Fibroblast of the conjunctiva (primary cell): ENCODE measurements around the gene IL20RB.
"Not testable (repeated sequence)": the region's sequence is repeated elsewhere in the genome, so short reads cannot be mapped to it uniquely, and the experiment has no call there.

ENCODE experiments used
- DNase-seq: peaks from one replicate; pipeline ENCODE4 v3.0.0-alpha.2; 2010; ENCODE audit warnings: low read depth

Gene IL20RB

DNA sequence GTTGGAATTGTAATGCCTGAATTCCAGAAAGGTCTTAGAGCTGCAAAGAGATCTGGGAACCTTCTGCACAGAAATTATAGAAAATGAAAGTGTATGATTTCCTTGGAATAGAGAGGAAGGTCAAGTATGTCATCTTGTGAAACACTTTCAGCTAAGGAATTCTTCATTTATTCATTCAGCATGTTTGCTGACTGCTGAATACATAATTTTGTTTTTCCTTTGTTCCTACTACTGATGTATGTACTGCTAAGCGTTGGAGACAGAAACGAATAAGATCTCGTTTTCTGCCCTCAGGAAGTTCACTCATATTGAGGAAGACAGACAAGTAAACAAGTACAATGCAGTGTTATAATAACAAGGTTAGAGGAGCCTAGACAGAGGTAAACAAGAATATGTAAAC is 14.3 kb upstream of the IL20RB start:
- DNase-seq = no peak

DNA sequence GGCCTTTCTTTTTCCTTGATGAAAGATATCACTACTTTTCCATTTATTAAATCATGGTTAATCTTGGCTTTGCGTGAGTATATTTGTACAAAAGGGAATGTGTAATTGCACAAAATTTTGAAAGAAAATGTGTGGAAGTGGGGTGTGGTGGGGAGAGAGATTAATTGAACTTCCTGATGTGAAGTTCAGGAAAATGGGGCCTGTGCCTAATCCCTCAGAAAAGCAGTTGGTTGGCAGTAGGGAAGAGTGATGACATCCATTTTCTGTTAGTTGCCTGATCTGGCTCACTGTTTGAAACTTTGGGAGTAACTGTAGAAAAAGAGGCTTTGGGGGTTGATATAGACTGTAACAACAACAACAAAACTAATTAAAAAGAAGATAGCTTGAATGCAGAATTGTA is 10.8 kb upstream of the IL20RB start:
- no peak for DNase-seq

DNA sequence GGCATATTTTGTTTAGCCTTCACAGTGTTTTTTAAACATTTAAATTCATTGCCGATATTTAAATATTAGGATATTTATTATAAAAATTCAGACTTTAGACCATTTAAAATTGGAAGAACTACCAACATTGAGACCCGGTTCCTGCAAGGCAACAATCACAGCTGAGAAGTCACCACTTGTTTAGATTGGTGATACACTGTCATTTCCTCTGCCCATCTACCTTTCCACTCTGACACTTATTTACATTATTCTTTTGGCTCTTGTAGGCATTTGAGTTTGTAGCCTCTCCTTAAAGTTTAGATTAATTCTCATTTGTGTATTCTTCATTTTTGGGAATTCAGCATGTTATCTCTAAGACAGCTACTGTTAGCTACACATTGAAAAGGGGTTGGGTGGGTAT is 10.3 kb upstream of the IL20RB start:
- DNase-seq = no peak

DNA sequence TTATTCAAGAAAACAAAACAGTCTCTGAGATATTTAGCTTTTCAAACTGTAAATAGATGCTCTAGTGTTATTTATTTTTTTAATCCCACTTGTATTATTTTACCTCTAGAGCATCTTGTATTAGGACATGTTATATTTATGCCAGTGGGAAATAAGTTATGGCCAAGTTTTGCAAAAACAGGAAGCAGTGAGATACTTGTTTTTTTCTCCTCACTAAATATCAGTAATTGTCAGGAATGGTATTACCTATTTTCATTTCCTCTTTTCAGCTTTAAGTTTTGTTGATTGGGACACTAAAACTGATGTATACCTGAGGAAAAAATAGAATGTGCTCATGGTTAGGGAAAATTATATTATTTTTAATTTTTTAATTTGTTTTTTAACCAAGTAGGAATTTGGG is 8.6 kb upstream of the IL20RB start:
- DNase-seq = no peak

DNA sequence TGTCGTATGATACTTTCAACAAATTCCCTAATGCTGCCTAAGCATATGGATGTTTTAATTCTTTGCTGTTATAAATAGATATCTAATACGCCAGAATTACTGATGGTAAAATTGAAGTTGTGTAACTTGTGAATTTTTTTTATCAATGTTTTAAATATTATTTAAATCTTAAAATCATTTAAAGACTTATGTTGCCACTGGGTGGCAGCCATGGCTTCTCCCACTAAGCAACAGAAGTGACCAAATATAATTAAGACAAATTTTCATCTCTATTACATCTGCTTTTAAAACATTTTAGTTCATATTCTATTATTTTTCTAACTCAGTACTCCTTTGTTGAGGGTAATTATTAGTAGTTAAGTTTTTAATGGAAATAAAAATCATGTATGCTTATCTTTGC is 8.1 kb upstream of the IL20RB start:
- no peak for DNase-seq

DNA sequence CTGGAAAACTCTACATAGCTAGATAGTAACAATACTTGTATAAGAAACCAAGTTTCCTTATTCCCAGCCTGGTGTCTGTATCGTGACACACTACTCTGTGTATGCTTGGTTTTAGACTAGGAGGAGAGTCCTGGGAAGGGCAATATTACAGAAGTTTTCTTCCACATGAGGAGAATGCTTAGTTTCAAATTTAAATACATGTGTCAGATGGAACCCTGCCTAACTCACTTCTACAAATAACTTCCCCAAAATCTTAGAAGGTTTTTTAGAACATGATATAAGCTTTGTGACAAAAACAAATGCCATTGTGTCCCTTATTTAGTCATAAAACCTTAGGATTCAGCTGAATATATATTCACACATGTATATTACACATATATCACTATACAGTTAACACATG is 7.2 kb upstream of the IL20RB start:
- no peak for DNase-seq

DNA sequence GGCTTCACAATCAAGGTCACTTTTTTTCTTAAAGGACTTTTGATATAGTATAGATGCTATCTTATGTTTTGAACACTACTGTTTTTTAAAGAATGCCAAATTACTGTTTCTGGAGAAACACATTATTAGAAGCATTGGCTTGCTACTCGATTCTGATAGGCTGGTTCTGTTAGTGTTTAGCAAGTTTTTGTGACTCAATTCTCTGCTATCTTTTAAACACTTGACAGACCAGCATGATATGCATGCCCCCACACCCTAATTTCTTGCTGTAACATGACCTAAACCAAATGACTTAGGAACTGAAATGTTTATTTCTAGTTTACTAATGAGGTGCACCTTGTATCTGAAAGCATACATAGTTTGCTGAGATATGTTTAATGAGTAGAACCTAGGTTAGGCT is 5.5 kb upstream of the IL20RB start:
- no peak for DNase-seq

DNA sequence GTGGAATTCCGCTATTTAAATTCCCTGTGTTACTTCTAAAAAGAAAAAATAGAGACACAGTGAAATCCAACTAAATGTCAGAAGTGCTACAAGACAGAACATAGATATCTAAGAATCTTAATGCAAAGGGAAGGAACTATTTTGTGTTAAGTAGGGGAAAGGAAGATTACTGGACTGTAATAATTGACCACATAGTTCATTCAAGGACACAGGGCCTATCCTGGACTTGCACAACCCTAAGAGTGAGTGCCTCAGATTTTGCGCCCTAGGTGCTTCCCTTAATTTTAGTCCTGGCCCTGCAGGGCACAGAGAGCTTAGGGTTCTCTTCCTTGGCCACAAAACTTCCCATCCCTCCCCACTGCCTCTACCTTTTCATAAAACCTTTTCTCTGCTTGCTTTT is 3.5 kb upstream of the IL20RB start:
- DNase-seq = no peak

DNA sequence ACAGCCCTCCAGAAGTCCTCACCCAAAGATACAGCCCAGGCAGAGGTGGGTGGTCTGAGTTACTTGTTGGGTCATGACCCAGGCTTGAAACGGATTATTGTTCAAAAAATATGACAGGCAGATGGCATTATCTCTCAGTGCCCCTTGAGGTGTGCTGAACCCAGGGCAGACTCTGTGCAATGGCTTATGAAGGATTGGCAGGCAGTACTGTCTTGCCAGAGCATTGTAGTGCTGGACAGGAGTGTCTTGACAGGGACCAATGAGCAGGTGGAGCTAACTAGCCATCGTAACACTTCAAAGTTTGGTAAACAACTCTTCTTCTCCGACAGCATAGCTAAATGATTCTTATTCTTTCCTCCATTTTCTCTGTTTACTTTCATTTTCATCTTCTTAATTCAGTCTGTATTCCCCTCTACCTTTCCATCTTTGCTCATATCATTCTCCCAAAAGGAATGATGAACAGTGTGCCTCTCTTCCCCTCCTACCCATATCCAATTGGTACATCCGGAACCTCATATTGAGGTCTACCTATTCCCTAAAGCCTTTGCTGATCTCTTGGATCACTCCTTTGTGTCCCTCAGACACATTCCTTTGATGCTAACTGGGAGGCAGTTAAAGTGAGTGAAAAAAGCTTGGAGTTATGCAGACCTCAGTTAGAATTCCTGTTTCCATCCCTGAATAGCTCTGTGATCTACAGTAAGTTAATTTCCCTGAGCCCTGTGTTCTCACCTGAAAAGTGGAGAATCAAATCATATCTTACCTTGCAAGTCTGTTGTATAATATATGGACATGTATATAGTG is 2.6 kb upstream of the IL20RB start:
- DNase-seq = no peak

DNA sequence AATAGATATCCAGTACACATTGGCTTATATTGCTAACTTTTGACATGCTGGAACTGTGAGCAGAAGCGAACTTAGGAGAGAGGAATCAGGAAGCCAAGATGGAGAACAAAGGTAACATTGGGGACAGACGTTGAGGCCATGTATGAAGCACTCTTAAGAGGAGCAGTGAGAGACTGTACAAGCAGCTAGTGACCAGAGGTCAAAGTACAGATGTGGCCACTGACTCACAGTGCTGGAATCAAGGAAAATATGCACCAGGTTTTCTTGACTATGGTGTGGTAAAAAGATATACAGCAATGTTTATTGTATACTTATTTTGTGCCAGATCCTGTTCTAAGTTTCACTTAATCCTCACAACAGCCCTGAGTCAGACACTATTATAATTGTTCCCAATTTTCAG is 2.0 kb upstream of the IL20RB start:
- peak; percentile 72 for DNase-seq

DNA sequence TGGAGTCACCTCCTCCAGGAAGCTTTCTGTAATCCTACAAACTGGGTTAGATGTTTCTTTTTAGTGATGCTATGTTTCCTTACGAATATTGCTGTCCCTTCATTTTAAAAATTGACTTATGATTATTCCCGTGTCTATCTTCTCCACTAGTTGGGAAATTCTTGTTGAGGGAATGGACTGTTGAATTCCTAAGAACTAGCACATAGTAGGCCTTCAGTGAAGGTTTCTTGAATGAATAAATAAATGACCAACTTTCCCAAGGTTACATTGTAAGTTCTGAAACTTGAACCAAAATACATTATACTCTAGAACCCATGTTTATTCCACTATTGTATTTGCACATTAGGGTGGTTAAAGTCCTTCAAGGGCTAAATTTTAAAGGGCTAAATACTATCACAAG is 812 bp upstream of the IL20RB start:
- DNase-seq = no peak

DNA sequence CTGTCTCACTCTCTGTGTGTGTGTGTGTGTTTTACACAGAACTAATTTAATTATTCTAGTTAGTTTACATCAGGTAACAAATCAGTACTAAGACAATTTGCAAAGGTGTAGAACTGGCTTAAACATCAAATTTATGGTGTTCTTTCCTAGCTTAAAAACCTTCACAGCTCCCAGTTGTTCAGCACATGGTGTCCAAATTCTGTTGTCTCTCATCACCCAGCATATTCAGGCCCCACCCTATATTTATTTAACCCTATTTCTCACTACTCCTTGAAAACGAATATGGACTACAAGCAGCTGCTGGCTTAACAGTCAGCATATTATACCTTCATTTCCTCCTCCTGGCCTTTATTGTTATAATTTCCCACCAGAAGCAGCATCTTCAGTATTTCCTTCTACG is 1.2 kb downstream of the IL20RB start:
- no peak for DNase-seq

DNA sequence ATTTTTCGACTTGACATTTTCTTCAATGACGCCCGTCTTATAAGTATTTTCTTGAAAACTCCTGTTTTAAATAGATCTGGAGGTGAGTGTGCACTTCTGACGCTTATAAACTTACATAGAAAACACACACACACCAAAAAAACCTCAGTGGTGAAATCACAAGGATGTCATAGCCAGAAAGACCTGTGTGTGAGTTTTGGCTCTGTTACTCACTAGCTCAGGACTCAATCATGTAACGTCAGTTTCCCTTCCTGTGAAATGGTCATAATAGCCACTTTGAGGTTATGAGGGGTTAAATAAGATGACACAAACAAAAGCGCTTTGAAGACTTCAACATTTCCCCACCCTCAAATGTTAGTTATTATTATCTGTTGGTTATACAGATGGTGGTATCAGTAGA is 1.8 kb downstream of the IL20RB start:
- DNase-seq = no peak

DNA sequence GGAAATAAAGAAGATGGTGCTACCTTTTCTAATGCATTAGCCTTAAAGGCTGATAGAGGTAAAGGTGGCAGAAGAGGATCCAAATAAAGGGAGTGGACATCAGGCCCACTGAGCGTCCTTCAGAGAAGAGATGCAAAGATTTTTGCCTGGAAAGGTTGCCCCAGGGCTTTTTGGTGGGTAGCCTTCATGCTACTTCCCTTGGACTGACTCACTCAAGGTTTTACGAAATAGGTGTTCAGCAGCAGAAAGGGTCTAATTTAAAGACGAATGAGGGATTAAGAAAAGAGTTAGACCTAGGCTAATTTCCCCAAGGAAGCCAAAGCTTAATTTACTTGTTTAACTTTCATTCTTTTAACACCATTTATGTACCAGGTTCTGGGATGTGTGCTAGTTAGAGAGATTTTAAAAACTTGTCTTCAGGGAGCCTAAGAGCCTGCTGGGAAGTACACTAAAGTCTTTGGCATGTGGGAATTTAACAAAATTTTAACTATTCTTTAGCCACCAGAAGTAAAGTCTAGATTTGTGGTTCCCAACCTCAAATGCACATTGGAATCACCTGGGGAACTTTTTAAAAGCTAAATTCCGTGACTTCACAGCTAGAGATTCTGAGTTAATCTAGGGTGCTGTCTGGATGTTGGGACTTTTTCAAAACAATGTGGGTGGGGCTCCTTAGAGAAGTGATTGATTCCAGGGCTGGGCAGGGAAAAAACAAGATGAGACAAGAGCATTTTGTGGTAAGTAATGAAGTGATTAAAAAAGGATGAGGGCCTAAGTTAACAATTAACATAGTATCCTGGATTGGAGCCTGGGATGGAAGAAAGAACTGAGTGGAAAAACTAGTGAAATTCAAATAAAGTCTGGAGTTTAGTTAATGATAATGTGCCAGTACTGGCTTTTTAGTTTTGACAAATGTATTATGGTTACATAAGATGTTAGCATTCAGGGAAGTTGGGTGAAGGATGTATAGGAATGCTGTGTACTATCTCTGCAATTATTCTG is 3.4 kb downstream of the IL20RB start:
- no peak for DNase-seq

DNA sequence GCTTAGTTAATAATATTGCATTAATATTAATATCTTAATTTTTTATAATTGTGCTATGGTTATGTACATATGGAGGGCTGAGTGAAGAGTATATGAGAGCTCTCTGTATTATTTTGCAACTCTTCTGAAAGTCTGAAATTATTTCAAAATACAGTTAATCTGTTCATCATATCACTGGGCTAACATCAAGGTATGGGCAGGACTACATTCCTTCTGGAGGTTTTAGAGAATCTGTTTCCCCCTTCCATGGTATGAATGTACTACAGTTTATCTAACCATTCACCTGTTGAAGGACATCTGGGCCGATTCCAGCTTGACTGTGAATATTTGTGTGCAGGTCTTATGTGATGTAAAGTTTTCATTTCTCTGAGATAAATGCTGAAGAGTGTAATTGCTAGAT is 5.1 kb downstream of the IL20RB start:
- no peak for DNase-seq

DNA sequence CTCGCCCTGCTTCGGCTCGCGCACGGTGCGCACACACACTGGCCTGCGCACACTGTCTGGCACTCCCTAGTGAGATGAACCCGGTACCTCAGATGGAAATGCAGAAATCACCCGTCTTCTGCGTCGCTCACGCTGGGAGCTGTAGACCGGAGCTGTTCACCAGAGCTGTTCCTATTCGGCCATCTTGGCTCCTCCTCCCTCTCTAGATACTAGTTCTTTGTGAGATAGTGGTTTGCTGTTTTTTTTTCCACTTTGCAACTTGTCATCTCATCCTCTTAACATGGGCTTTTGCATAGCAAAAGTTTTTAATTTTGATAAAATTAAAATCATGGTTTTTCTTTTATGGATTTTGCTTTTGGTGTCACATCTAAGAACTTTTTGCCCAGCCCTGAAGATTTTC is 11.8 kb downstream of the IL20RB start:
- not testable (repeated sequence) for DNase-seq

DNA sequence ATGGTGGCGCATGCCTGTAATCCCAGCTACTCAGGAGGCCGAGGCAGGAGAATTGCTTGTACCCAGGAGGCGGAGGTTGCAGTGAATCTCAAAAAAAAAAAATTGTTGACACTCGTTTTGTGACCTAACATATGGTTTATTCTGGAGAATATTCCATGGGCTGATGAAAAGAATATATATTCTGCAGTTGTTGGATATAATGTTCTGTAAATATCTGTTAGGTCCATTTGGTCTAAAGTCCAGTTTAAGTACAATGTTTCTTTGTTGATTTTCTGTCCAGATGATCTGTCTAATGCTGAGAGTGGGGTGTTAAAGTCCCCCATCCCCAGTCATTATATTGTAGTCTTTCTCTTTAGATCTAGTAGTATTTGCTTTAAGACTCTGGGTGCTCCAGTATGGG is 15.6 kb downstream of the IL20RB start:
- DNase-seq = no peak

DNA sequence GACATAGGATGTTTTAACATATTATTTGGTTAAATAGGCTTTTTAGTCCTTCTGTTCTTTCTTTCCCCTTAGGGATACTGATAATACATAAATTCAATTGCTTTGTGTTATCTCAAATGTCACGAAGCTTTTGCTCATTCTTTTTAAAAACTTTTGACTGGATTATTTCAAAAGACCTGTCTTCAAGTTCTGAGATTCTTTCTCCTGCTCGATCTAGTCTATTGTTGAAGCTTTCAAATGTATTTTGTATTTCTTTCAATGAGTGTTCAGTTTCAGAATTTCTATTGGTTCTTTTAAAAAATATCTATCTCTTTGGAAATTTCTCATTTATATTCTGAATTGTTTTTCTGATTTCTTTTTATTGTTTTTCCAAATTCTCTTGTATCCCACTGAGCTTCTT is 16.9 kb downstream of the IL20RB start:
- DNase-seq = no peak

DNA sequence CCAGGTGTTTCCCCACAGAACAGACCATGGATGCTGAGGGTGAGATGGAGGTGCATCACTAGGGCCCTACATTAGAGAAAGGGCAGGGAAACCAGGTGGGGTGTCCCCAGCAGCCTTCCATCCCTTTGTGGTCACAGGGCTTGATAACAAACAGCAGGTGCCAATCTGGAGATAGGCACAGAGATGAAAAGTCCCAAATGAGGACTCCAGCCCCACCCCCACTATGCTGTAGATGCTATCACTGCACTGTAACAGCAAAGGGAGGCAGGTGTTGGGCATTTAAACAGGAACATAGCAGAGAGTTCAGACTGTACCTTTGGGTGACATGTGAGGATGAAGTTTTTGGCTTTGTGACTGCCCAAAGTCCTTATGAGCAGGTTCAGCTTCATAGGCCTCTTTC is 21.4 kb downstream of the IL20RB start:
- DNase-seq = no peak

DNA sequence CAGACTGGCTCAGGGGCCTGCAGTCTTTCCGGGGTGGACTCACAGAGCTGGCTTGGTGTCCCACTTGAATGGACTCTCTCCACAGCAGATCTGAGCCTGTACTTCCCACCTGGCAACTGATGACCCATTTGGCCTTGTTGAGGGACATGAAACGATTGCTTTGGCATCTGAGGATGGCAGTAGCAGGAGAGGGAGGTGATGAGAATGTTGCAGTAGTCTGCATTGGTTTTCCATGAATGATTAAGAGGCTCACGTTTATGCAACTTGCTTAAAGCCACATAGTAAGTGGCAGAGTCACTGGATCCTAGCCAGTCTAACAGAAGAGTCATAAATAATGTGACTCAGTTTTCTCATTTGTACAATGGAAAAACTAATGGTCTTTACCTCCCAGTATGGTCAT is 21.9 kb downstream of the IL20RB start:
- DNase-seq = no peak

DNA sequence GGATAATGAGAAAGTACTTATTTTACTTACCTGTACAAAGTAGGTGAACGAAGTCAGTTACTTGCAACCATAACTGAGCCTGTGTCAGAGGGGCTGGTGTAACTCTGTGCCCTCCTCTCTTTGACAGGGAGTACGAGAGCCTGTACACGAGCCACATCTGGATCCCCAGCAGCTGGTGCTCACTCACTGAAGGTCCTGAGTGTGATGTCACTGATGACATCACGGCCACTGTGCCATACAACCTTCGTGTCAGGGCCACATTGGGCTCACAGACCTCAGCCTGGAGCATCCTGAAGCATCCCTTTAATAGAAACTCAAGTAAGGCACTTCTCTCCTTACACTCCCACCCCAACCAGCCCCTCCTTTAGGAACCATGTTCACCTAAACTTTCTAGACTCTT is 24.2 kb downstream of the IL20RB start:
- no peak for DNase-seq

DNA sequence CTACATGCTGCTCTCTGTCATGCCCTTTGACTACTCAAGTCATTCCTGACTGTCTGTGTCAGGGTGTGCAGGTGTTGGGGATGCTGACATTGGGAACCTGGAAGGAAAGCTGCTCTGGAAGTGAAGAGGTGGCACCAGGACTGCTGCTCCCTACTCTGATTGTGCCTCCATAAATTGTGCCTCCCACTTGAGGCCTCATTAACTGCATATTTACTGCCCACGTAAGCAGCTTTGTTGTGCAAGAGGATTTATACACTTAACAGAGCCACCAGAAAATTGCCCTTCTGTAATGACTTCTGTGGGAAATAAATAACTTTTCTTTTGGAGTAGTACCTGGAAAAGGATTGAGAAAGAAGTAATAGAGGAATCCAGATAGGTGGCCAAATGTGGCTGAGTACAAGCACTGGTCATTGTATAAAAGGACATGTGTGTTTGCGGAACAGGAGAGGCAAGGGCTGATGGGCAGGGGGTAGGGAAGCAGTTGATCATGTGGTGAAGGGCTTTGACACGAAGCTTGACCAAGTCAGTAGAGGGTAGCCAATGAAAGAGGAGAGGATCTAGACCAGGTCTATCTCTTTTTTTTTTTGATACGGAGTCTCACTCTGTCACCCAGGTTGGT is 24.8 kb downstream of the IL20RB start:
- no peak for DNase-seq

DNA sequence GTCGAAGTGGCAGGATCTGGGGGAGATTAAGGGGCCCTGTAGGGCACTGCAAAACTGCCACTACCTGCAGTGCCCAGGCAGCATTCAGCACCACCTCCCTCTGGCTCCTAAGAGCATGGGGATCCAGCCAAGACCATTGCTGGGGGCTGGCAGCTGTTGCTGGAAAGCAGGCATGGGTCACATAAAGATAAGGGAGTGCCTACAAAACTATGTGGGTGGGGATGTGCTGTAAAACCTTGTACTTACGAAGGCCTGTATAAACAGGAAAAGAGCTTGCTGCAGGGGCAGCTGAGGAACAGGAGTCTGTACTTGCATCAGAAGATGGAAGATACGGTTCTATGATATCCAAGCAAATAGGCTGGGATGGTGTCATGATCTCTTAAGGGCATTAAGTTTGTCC is 27.1 kb downstream of the IL20RB start:
- DNase-seq = no peak
